K562 (cell line): ENCODE data around the gene LIMS1. TPM values are rescaled to one million over a fixed set of nuclear protein-coding genes. Genes with fewer than 3 reads are reported as not detected.

Source experiments
- ATAC-seq: fragments of 200-7000 bp; cut with Tn5 transposase; 3 replicates; pipeline ENCODE4 v1.9.1; 2020; ENCODE audit warnings: moderate library complexity
- BruUV-seq: library from RNA; stranded (reverse); fragments of 400-500 nt; replicated peaks from 2 replicates; lab custom pipeline; 2021; lab: Mats Ljungman, UMichigan
- CTCF ChIA-PET: fragments of 300-600 bp; formaldehyde crosslinking; extraction: SDS; loops from one replicate; lab custom pipeline; 2021; ENCODE audit warnings: low intra/inter-chr PET ratio; lab: Yijun Ruan, JAX
- POLR2A ChIA-PET: fragments of 300-600, 350-650 bp; sonication (Branson Sonifier 250); formaldehyde crosslinking; extraction: SDS; loops from one replicate; lab custom pipeline; 2021; ENCODE audit warnings: antibody characterized with exemption, inconsistent platforms; lab: Yijun Ruan, JAX
- DNase-seq, 4 experiments: peaks; one replicate each; pipeline versions ENCODE4 v3.0.0 to v3.0.0-alpha.2; 2011 to 2018; ENCODE audit warnings: low spot score in 3 of 4, mixed read lengths in 3 of 4; ENCODE audit errors: extremely low read depth in 1 of 4
- FAIRE-seq: peaks from 2 replicates; lab custom pipeline; 2011; peaks lifted over from hg19 to GRCh38; lab: Jason Lieb, UNC
- H2AFZ ChIP-seq: 2 replicates; pipeline ENCODE4 v1.6.0; 2011; ENCODE audit warnings: low read depth, low read length, control low read depth, inconsistent platforms
- H3K27ac ChIP-seq: fragments of 200-600 bp; 3 replicates; pipeline ENCODE4 v1.8.0; 2011; ENCODE audit warnings: low read depth, mild to moderate bottlenecking, control low read depth, inconsistent platforms, low read length, moderate library complexity, mixed read lengths; ENCODE audit errors: extremely low read depth
- H3K27me3 ChIP-seq, 2 experiments: fragments of 300-600 bp in 1 of 2; 2 replicates in 1 of 2; 3 replicates in 1 of 2; pipeline versions ENCODE4 v1.6.0 to v1.8.0; 2011; ENCODE audit warnings: inconsistent platforms in 2 of 2, low read length in 2 of 2, mild to moderate bottlenecking in 1 of 2, mixed read lengths in 1 of 2, moderate library complexity in 1 of 2; ENCODE audit not compliant: control insufficient read depth in 2 of 2, insufficient read depth in 2 of 2
- H3K36me3 ChIP-seq: fragments of 300-600 bp; 3 replicates; pipeline ENCODE4 v1.8.0; 2011; ENCODE audit warnings: mild to moderate bottlenecking, low read length, inconsistent platforms; ENCODE audit not compliant: control insufficient read depth, insufficient read depth
- H3K4me1 ChIP-seq, 2 experiments: fragments of 200-600 bp in 1 of 2; replicated peaks in 1 of 2; 2 replicates in 1 of 2; 3 replicates in 1 of 2; pipeline versions ENCODE4 v1.5.1 to v1.8.0; 2011; ENCODE audit warnings: inconsistent platforms in 2 of 2, low read length in 2 of 2, mild to moderate bottlenecking in 1 of 2, mixed read lengths in 1 of 2, moderate library complexity in 1 of 2; ENCODE audit not compliant: control insufficient read depth in 2 of 2, insufficient read depth in 2 of 2
- H3K4me2 ChIP-seq: 2 replicates; pipeline ENCODE4 v1.6.1; 2011; ENCODE audit warnings: low read length, control low read depth, inconsistent platforms, mixed read lengths; ENCODE audit not compliant: insufficient read depth
- H3K4me3 ChIP-seq: fragments of 200-600 bp; sonication (generic), shearing (Covaris generic); 2 replicates; pipeline ENCODE4 v1.5.1; 2016; ENCODE audit warnings: control low read depth, inconsistent platforms
- H3K79me2 ChIP-seq: fragments of 200-600 bp; 3 replicates; pipeline ENCODE4 v1.8.0; 2011; ENCODE audit warnings: low read length, inconsistent platforms; ENCODE audit not compliant: control insufficient read depth, insufficient read depth
- H3K9ac ChIP-seq, 2 experiments: 2 replicates each; pipeline versions ENCODE4 v1.6.0 to v1.6.1; 2011; ENCODE audit warnings: low read depth in 2 of 2, low read length in 2 of 2, control low read depth in 1 of 2, inconsistent platforms in 1 of 2, mild to moderate bottlenecking in 1 of 2, mixed read lengths in 1 of 2; ENCODE audit not compliant: insufficient read depth in 1 of 2
- H3K9me1 ChIP-seq: one replicate; pipeline ENCODE4 v1.6.0; 2011; ENCODE audit warnings: inconsistent platforms, mild to moderate bottlenecking, low read length, moderate library complexity; ENCODE audit not compliant: control insufficient read depth, insufficient read depth
- H3K9me3 ChIP-seq: replicated peaks from 2 replicates; pipeline ENCODE4 v1.5.1; 2011; ENCODE audit warnings: low read depth, low read length, inconsistent platforms; ENCODE audit not compliant: control insufficient read depth, insufficient read depth
- H4K20me1 ChIP-seq: replicated peaks from 2 replicates; pipeline ENCODE4 v1.6.1; 2011; ENCODE audit warnings: low read length, inconsistent platforms, mixed read lengths; ENCODE audit not compliant: control insufficient read depth, insufficient read depth
- CTCFL ChIP-seq: IDR thresholded peaks from 2 replicates; pipeline ENCODE4 v1.6.1; 2011; ENCODE audit warnings: borderline replicate concordance, low read depth, mild to moderate bottlenecking, moderate library complexity, low read length; ENCODE audit not compliant: insufficient read depth, poor library complexity, severe bottlenecking
- FOXP1 ChIP-seq: sonication (generic); formaldehyde crosslinking; IDR thresholded peaks from 2 replicates; pipeline ENCODE4 v1.8.0; 2022; ENCODE audit warnings: mild to moderate bottlenecking, missing genetic modification reagents
- GTF2B ChIP-seq: IDR thresholded peaks from 2 replicates; pipeline ENCODE4 v1.6.1; 2011; ENCODE audit not compliant: insufficient read length; ENCODE audit errors: extremely low read depth
- KDM1A ChIP-seq, 2 experiments: fragments of 450-650 bp; IDR thresholded peaks; 2 replicates each; pipeline ENCODE4 v1.6.1; 2016; ENCODE audit warnings: mild to moderate bottlenecking in 2 of 2
- PHF20 ChIP-seq: fragments of 450-650 bp; IDR thresholded peaks from 2 replicates; pipeline ENCODE4 v1.6.1; 2018; ENCODE audit not compliant: partially characterized antibody
- ZKSCAN1 ChIP-seq: fragments of 150-350 bp; IDR thresholded peaks from 2 replicates; pipeline ENCODE4 v1.6.1; 2016; ENCODE audit warnings: low read depth, low read length
- ZNF511 ChIP-seq: sonication (generic); formaldehyde crosslinking; IDR thresholded peaks from 2 replicates; pipeline ENCODE4 v1.8.0; 2022; ENCODE audit warnings: mild to moderate bottlenecking, missing genetic modification reagents
- ZNF583 ChIP-seq: fragments of 250-450 bp; sonication (Bioruptor Pico); IDR thresholded peaks from 2 replicates; pipeline ENCODE4 v1.4.0; 2020
- ZNF639 ChIP-seq, 2 experiments: fragments of 200-800 bp in 1 of 2; sonication (Bioruptor generic) in 1 of 2; sonication (generic) in 1 of 2; formaldehyde crosslinking in 1 of 2; IDR thresholded peaks in 1 of 2; conservative IDR thresholded peaks in 1 of 2; 2 replicates each; pipeline versions ENCODE4 v1.5.0 to v1.6.1; 2016 to 2020; ENCODE audit warnings: missing compliant biosample characterization in 1 of 2, missing genetic modification characterization in 1 of 2, missing genetic modification reagents in 1 of 2
- in situ Hi-C: fragments of 300-500 bp; cut with MboI; formaldehyde crosslinking; loops from 4 replicates; pipeline ENCODE4 v1.15.0; 2018; ENCODE audit warnings: inconsistent platforms, mixed read lengths
- intact Hi-C: fragments of 100-400 bp; cut with micrococcal nuclease; formaldehyde crosslinking; loops from 2 replicates; pipeline ENCODE4 v1.14.2; 2022
- polyA plus RNA-seq, 8 experiments: library from polyadenylated mRNA; depleted of rRNA in 4 of 8; stranded (reverse) in 5 of 8; unstranded in 3 of 8; fragments of >200 nt; fragmentation: Nextera tagmentation in 2 of 8; fragmentation: Illumina TruSeq in 1 of 8; extraction: Ambion mirVana in 2 of 8; extraction: Trizol in 1 of 8; gene quantifications; 2 replicates each; pipeline versions ENCODE4 v1.2.1 to v1.2.3, GENCODE V29; 2011 to 2014; ENCODE audit warnings: inconsistent platforms in 1 of 8, missing spikeins in 1 of 8
- total RNA-seq, 7 experiments: library from RNA; depleted of rRNA in 6 of 7; stranded (reverse); fragments of >200 nt in 6 of 7; fragmentation: Illumina TruSeq in 2 of 7; extraction: Trizol in 2 of 7; gene quantifications; 2 replicates each; pipeline versions ENCODE4 v1.2.1 to v1.2.3, GENCODE V29; 2011 to 2021; ENCODE audit warnings: low replicate concordance in 1 of 7

LIMS1 gene
- total and polyA plus RNA-seq, 9 of the 15 experiments (the other 6 are each of a cell fraction or from before 2014, with no cell fraction given): 52.8 to 134 (median 81.0) TPM

DNA sequence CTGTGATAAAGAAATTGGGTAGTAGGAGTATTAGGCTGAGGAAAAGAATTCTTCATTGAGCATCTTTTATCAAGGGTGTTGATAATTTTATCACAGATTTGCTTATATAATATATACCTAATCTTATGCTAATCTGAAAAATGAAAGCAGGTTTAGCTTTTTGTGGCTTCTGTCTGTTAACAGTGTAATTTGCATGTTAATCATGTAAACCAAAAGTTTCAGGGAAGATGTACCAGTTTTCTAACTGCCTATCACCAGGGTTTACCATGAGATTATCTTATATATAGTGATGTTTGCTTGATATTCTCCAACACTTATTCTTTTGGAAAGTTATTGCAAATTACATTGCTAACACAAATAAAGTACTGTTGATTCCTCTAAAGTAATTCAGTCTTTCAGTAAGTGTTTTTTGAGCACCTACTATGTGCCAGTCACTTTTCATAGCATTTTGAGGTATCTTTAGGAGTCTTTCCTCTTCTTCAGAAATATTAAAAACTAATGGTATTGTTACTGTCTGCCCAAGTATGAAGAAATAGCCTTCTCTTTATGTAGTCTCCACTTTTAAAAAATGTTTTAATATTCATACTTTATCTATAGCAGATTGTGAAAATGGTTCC lies 43.7 kb upstream of the LIMS1 start:
- Histone ChIP-seq H3K36me3 (peaks cover 55% of the 10 kb centered on the region), H3K4me3 (no peak overlapping the region), H3K9ac (no peak overlapping the region), H3K9me1 (no peaks in the 10 kb centered on the region), H3K4me2 (no peak overlapping the region), H3K79me2 (no peaks in the 10 kb centered on the region), H3K9me3 (no peaks in the 10 kb centered on the region), H4K20me1 (no peaks in the 10 kb centered on the region), H3K4me1 (no peaks in the 10 kb centered on the region), H3K27me3 (no peaks in the 10 kb centered on the region), H3K27ac (no peak overlapping the region), H2AFZ (no peak overlapping the region)
- CTCF ChIA-PET: no interaction called here
- POLR2A ChIA-PET: no interaction called here
- in situ Hi-C loops: no loop called here
- ATAC-seq (no peak), DNase-seq (no peak), FAIRE-seq (no peak)
- BruUV-seq: no TSS peak
- intact Hi-C loops: no loop called here
- TF ChIP-seq ZNF511 (no peak), PHF20 (no peak), KDM1A (IDR thresholded peaks at IDR 0.05) (no peak), ZKSCAN1 (0 out of 2 replicates have a peak, but pooled peaks have one; percentile 57)

DNA sequence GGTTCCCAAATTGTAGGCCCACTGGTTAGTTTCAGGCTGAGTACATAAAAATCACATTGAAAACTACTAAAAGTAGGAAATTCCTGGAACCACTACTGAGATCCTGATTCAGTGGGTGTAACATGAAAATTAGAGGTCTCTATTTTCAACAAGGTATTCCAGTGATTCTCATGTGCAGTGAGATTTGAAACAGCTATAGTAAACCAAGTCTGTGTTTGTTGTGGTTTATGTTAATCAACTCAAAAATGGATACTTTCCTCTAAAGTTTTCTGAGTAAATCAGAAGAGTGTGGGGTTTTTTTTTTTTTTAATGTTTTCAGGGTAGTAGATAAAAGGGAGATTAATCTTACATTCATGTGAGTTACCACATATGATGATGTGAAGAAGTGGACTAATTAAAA lies 42.4 kb upstream of the LIMS1 start:
- H3K36me3 ChIP-seq: peaks cover 49% of the 10 kb centered on the region
- H3K4me2 ChIP-seq: no peak overlapping the region
- BruUV-seq: no TSS peak
- no peaks in the 10 kb centered on the region for H4K20me1 ChIP-seq
- H3K4me3 ChIP-seq: no peak overlapping the region
- no peak for DNase-seq
- no peaks in the 10 kb centered on the region for H3K9me1 ChIP-seq
- no peak for FAIRE-seq
- ChIA-PET POLR2A (no interaction called here), CTCF (no interaction called here)
- no peak overlapping the region for H2AFZ ChIP-seq
- no peaks in the 10 kb centered on the region for H3K9me3 ChIP-seq
- H3K9ac ChIP-seq: no peak overlapping the region
- no peak overlapping the region for H3K27ac ChIP-seq
- no peaks in the 10 kb centered on the region for H3K79me2 ChIP-seq
- no peaks in the 10 kb centered on the region for H3K27me3 ChIP-seq
- ATAC-seq: no peak
- no peaks in the 10 kb centered on the region for H3K4me1 ChIP-seq
- in situ Hi-C loops: no loop called here
- intact Hi-C loops: no loop called here
- TF ChIP-seq ZNF583 (CRISPR knock-in tag): no peak
- TF ChIP-seq ZNF639 (CRISPR knock-in tag; conservative IDR thresholded peaks at IDR 0.05 in 1 of 2, IDR thresholded peaks at IDR 0.05 in 1 of 2): no peak
- TF ChIP-seq CTCFL: no peak
- no peak for TF ChIP-seq GTF2B
- TF ChIP-seq FOXP1 (CRISPR knock-in tag): no peak
